CD4-positive, alpha-beta T cell treated with Interleukin-4 for 1 hour (primary cell): ENCODE data around the gene NPAS3.

Experiments used
- DNase-seq, 2 donors: peaks; one replicate each; pipeline ENCODE4 v3.0.0-alpha.2; 2020 to 2022

NPAS3 gene

DNA sequence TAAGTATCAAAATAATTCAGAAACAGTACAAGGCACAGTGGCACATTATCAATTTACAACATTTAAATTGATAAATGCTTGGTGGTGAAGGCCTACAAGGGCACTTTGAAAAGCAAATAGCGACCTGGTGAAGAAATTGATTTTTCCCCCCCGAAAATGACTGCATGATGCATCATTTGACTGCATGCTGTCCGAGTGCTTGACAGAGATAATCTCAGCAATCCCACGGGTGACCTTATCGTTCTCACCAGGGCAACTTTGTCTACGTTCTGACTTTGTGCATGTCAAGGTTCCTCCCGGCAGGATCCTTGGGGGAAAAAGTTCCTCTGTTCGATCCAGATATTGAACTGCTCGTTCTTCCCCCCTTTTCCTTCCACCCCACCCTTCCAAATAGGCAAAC lies 627.4 kb downstream of the NPAS3 start:
- no peak for DNase-seq

DNA sequence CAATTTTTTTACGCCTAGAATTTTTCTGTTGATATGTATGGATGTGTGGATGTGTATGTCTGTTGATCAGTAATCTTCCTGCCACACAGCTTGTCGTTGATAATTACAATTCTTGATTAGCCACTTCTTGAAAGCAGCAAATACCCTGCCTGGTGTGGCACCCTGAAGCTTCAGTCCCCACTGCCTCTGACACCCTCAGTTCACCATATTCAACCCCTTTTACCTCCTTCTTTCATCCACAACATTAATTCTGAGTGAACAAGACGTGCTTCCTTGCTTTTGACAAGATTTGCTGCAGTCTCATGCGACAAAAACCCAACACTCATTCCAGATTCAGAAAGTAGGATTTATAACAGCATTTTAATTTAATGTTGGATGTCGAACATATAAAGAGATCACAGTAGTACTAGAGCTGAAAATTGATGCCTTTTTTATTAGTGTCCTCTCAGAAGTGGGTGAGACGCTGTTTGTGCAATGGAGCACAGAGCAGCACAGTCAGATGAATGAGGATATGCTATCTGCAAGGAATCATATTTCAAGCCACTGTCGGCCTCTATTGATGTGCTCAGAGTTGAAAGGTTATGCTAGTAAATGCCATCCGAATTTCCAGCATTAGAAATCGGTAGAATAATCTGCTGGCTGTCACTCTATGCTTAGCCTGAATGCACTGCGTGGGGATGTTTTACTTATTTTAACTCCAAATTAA lies 628.5 kb downstream of the NPAS3 start:
- no peak for DNase-seq

DNA sequence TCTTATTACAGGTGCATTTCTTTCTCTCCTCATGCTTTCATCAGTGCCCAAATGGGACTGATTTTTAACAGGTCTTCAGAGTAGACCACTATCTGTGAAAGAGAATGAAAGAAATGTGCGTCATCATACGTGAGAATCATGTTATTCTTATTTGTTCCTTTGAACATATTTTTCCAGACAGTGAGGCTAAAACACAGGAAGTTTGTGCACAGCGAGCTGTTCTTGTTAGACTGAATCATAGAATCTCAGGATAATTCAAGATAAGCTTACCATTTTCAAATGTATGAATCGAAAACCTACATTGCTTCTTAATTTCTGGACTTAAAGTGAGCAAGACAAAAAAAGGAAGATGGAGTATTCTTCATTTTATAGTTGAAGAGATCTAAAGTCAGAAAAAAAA lies 629.1 kb downstream of the NPAS3 start:
- DNase-seq = no peak

DNA sequence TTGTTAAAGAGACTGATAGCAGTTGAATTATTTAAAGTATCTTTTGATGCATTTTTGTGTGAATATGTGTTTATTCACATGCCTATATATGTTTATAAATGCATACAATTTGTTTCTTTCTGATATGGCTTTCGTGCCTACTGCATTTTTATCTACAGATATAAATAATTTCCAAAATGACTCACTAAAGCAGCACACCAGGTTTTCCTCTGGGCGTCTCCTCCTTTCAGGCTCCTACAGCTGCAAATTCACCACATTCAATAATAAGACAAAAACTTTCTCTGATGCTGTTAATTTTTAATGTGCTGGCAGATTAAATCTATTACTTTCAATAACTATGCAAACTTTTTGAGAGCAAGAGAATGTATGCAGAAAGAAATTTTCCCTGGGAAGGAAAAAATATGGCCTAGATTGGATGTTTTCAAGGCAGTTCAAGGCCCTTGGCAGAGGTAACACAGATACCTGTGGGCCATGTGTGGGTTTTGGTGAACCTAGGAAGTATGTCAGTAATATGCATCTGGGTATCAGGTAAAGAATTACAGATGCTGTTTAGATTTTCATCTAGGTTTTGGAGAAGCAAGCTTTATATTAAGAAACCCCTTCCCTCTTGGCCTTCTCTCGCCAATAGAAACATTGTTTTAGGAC lies 630.4 kb downstream of the NPAS3 start:
- no peak for DNase-seq

DNA sequence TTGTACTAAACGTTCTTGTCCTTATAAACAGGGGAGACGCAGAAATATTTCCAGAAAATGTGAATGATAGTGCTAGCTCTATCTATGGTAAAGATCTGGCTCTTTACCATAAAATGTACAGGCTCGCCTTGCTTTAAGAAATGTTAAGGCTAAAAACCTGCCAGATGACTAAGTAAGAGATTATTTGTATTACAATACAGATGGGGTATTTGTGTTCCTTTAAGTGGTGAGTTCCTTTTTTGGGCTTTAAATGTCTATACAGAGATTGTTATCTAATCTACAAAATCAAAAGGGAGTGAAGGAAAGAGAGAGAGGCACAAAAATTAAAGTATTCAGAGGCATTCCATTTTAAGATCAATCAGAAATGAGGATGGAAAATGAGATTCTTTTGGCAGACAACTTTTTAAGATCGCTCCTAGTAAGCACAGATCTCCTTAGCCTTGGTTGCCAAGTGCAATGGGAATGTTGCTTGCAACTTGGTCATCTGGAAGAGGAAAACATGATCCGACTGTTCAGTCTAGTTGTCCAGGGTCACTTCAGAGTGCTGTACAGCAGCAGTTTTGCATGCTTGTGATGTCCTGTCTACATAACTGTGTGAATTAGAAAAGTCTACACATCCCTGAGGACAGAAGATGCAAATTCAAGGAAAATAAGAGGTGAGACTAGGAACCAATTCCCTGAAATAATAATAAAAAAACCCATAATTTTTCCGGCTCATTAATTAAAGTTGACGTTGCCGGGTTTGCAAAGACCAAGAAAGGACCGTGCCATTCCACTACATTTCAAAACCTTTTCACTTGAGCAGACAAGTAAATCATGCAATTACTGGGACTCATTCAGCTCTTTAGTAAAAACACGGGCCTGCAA lies 631.4 kb downstream of the NPAS3 start:
- no peak for DNase-seq

DNA sequence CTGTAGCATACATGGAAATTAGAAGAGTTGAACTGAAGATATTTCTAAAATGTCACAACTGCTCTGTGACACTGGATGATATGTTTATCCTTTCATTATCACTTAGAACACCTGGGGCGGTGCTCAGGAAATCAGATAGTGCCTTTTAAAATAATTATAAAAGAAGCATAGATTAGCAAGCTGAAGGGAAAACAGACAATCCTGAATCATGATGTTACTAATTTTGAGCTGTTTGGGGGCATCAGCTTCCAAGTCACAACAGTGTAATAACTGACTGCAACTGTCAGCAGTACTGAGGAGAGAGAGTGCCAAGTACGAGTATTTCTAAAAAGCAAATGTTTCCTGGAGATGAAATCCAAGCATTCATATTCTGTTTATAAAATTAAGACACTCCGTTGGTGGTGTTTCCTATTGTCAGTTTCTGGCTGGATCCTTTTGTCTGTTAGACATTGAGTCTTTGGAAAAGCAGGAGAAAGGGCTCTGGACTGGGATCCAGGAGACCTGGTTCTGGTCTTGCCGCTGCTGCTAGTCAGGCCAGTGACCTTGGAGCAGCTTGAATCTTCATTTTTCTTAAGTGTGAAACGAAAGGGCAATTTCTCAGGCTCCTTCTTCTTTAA lies 632.1 kb downstream of the NPAS3 start:
- no peak for DNase-seq

DNA sequence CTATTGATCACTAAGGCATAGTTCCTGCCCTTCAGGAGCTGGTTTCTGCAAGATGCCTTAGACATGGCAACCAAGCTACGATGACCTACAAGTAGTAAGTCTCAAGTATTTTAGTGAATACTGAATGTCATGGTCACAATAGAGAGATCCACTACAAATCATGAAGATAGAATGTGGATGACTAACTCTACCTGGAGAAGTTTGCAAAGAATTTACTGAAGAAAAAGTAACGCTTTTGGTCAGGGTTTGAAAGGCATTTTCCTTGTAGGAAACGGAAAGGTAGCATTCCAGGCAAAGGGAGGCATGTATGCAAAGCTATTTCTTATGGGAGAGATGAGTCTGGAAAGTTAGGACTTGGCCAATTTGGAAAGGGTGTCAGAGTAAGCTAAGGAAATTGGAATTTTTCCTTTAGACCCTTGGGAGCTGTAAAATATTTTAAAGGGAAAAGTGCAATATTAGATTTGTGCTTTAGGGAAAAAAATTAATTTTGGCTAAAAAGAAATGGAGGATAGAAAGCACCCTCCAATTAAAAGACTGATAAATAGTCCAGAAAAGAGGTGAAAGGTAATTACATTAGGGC lies 634.7 kb downstream of the NPAS3 start:
- DNase-seq = no peak

DNA sequence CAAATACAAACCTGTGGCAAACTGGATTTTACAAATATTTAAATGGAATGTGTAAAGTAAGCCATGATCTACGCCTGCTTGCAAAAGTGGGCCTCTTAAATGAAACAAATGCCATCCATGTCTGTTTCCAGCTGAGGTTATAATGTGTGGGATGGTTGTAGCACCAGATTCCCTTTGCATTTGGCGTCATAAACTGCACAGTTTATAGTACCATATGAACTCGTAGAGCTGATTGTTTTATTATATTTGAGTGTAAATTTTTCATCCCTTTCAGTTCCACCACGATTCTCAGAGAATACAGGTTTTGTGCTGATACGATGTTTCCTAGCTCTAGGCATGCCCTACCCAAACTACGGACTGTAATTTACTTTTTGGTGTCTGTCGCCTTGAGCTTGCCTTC lies 637.3 kb downstream of the NPAS3 start:
- no peak for DNase-seq

DNA sequence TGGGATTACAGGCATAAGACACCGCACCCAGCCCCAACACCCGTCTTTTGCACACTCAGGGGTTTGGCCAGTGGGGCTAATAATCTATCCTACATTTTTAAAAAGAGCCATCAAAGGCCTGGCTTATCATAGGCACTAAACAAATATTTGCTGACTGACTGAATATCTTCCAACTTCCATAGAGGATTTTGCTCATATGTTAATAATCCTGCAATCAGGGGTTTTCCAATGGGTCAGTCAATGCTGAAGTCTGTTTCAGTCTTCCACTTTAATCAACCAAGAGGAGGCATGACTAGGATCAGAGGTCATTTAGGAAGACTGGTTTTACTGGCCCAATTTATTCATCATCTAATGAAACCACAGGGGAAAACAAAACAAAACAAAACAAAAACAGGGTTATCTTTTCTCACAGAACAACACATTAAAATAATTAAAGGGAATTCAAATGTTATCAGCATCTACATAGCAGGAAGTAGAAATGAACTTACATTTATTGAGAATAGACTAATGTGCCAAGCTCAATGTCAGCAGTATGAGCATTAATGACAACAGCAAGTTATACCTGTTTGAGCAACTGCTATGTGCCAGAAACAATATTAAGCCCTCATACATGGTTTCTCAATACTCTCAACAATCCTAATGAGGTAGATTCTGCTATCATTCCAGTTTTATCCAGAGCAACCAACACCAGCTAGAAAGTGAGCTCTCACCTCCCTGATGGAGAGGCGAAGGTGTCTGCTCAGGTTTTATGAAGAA lies 640.0 kb downstream of the NPAS3 start:
- no peak for DNase-seq

DNA sequence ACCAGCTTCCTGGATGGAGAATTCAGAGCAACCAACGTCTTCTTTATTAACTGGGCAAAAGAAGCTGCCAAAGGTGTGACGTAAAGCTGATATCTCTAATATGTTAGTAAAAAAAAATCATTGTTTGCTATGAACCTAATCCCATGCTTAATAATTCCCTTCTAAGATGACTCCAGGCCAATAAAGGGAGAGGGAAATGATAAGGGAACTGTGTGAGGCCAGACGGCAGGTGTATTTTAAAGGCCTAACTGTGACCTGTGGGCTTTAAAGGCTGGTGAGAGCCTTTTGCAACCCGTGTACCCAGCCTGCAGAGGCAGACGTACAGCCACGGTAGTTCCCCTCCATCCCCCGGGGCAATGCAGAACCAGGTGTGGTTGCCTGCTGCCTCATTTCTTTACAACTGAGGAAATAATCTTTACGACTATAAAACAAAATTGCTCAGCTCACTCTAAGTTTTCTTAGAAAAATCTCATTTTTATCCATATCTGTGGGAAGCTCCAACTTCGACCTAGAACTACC lies 641.6 kb downstream of the NPAS3 start:
- no peak for DNase-seq

DNA sequence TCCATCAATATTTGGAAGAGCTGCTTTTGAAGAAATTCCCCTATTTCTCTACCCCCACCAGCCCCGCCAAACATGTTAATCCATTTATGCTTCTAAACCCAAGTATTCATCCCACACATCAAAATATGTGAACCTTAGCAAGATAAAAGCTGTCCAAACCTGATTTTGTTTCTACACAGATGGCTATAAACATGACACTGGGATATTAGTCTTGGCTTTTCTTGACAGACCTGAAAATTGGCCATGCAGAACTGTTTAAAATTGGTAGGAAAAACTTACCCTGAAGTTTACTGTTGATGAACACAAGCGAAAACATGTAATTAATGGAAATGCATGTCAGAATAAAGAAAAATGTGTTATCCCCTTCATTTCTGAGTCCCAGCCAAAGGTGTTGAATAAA lies 642.2 kb downstream of the NPAS3 start:
- no peak for DNase-seq

DNA sequence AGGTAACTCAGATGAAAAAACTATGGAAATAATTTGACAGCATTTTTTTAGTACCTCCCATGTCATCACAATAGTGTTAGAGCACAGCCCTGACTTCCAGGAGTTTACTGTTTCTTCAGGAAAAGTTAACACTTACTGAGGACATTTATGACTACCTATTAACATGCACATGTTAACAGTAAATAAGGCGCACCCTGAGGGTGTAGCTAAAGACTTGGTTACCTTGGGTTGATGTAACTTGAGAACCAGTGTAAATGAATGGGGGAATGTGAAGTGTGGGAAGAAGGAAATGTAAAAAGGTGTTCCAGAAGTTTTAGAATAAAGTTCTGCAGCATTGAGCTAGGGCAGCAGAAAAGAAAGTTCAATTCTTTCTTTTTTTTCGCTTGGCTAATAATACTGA lies 646.0 kb downstream of the NPAS3 start:
- DNase-seq = no peak

DNA sequence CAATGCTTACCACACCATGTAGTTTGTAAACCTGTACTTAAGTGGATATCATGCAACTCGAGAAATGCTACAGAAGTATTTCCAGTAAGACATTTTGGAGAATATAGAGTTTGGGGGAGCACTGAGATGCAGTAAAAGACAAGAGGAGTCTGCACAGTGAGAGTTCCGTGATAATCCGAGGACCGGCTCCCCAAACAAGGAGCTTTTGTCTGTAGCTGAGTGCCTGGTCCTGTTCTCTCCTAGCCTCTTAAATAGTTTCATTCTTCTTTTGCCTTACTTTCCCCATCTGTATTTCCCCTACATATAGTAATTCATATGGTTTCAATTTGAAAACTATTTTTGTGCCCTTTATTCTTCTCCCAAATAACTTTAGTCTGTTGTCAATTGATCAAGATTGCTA lies 648.1 kb downstream of the NPAS3 start:
- DNase-seq = no peak

DNA sequence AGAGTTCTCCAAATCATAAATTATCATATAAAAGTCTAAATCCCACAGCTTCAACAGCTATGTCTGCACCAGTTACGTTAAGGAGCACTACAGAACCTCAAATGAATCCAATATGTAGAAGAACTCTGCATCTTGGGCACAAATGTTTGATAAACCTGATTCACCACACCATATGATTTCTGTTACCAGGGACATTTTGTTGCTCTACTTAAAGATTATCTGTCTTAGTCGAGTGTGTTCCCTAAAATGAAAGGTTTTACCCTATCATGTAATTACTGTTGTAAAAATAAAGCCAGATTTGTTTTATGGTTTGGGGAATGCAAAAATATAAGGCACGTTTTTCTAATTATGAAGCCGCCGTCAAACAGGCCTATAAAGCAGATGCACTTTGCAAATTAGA lies 649.1 kb downstream of the NPAS3 start:
- DNase-seq = no peak

DNA sequence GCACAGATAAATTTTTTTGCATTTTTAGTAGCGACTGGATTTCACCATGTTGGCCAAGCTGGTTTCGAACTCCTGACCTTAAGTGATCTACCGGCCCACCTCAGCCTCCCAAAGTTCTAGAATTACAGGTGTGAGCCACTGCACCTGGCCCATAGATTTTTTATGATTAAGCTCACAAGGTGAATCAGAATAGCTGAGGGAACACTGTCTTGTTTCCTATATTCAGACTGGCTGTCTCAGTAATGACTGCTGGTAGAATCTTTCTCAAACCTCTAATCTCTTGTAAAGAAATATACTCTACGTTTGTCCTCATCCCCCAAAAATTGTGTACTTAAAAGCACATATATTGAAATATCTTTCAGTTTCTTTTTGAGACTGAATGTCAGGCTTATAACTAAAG lies 650.1 kb downstream of the NPAS3 start:
- DNase-seq = no peak

DNA sequence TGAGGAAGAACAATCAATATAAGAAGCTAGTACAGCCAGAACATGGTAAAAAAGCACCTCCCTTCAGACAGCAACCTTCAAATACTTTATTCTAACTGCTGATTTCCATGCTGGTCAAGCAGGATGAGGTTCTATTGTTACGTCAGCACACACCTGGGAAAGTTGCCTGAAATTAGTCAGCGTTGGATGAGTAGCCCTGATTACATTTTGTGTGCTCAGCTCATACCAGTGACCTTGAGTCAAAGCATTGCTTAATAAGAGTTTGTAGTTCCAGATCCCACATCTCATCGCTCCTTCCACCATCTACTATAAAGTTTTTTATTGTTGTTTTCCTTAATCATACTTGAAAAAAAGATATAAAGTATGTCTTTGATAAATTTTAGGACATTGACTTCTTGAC lies 650.7 kb downstream of the NPAS3 start:
- DNase-seq = no peak

DNA sequence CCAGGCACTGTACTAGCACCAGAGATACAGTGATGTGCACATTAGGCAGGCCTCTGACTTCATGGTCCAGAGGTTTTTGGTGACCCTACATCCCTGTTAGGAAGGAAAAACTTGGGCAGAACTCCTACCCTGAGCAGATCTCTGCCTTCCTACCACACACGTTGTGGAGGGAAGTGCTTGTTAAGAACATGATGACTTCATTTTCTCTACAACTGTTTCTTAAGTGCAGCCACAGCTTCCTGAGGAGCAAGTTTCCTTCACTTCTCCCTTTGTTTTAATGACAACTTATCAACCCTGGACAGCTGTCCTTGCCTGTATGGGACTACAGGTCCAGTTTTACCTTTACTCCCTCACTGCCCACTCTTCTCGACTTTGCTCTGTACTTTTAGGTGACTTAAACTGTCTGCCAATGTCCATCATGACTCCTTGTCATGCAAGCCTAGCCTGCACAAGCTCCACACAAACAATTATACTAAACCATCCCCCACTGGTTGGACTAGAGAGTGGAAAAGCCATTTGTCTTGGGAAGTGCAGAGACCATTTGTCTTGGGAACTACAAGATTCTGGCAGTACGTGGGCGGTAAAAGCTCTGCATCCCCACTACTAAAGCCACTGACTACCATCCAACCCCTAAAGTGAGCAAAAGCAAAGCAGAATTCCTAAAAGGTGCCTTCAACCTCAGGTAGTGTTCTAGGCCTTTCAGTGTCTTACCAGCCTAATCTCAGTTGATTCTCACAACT lies 652.4 kb downstream of the NPAS3 start:
- DNase-seq = no peak

DNA sequence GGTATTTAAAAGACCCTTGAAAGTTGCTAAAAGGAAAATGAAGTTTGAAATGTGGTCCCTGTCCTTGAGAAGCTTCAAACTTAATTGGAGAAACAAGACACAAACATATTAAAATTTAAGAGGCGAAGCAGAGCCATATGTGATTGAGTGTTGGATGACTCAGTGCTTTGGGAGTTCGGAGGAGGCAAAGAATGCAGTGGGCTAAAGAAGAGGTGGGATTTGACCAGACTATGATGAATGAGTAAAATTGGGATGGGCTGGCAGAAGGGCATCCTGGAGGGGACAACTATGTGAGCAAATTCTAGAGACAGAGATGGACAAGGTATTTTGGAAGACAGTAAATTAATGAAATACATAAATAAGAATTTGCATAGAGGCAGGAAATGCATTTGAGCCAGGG lies 653.6 kb downstream of the NPAS3 start:
- no peak for DNase-seq

DNA sequence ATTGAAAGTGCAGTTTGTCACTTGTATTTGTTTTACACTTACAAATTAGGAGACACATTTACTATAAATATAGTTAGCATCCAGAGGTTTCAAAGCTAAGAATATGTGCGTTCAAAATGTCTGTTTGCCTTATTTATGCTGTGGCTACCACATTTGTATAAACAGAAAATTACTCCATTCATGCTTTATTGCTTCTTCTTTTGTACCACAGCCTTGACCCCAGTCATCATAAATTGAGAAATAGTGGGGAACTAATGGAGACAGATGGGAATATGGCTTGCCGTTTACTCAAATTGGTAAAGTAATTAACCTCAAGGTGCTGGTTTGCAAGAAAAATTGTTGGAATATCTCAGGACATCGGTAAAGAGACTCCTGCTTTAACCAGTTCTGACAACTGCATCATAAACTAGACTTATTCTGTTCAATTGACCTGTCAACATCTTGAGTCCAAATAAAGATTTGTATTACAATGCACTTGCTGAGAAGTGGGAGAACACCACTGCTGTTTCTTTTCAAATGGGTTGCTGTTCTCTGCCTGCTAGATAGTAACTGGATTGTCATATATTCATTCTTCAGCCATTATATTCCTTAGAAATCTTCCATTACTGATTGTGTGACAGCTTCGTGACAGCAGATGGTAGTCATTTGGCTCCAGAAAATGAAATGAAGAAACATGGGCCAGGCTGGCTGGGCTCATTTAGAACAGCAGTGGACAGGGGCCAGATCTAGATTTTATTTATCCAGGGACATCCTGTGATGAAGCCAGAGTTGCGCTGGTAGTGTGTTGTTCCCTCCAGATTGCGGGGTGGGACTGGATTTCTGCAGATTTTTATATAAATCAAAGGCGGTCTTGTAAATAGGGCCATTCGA lies 657.8 kb downstream of the NPAS3 start:
- no peak for DNase-seq

DNA sequence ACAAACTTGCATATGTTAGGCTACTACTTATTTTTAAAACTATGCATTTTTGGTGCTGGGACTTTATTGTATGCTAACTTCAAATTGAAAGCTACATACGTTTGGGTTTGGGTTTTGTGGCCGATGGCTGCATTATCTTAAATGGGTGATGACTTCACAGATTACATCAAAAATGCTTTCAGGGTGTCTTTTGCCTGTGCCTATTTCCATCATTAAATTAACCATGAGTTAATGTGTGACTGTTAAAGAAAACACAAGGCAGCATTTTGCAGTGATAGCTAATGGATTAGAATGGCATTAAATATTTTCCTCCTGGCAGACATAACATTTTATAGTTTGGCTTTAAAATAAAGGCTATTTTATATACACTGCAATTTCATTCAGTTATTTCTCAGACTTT lies 659.9 kb downstream of the NPAS3 start:
- no peak for DNase-seq
